ENCODE results near the gene PCSK9. TPM values are rescaled to one million over a fixed set of nuclear protein-coding genes. Genes with fewer than 3 reads are reported as not detected.

PCSK9 gene
- polyA plus RNA-seq, 1 donor (not counting 4 experiments of a cell fraction or from before 2014, with no cell fraction given) = 61.7 TPM

- Histone ChIP-seq H3K27ac (ENCODE audit: control insufficient read depth, insufficient read depth, low read length) (no peak overlapping the region), H3K4me2 (ENCODE audit: control insufficient read depth, extremely low read depth, insufficient read depth, low read depth, low read length) (no peak overlapping the region), H3K9me3 (ENCODE audit: control insufficient read depth, low read depth, low read length) (no peaks in the 10 kb centered on the region), H3K79me2 (ENCODE audit: control insufficient read depth, insufficient read depth, low read length) (no peaks in the 10 kb centered on the region), H3K36me3 (ENCODE audit: control insufficient read depth in 2 of 2, extremely low read depth in 1 of 2, insufficient read depth in 2 of 2, low read length in 2 of 2) (no peaks in the 10 kb centered on the region), H4K20me1 (ENCODE audit: control insufficient read depth, extremely low read depth, insufficient read depth, low read length) (no peaks in the 10 kb centered on the region), H3K9ac (ENCODE audit: control insufficient read depth, extremely low read depth, insufficient read depth, low read length) (no peak overlapping the region), H3K9me1 (ENCODE audit: control insufficient read depth, extremely low read depth, insufficient read depth, low read length) (no peaks in the 10 kb centered on the region), H3K27me3 (ENCODE audit: control insufficient read depth, extremely low read depth, insufficient read depth, low read length) (peaks cover 24% of the 10 kb centered on the region), H3K4me3 (ENCODE audit: control insufficient read depth in 2 of 3, extremely low read depth in 1 of 3, insufficient read depth in 2 of 3, low read depth in 1 of 3, low read length in 3 of 3) (no peak overlapping the region), H2AFZ (ENCODE audit: control insufficient read depth, low read length) (no peak overlapping the region), H3K4me1 (ENCODE audit: control insufficient read depth, extremely low read depth, insufficient read depth, low read length) (no peaks in the 10 kb centered on the region)
- TF ChIP-seq CTCF (optimal IDR thresholded peaks at IDR 0.05 in 1 of 3, IDR thresholded peaks at IDR 0.05 in 1 of 3, conservative IDR thresholded peaks at IDR 0.05 in 1 of 3; ENCODE audit: extremely low read depth in 1 of 3, insufficient read depth in 2 of 3, low read length in 3 of 3) = no peak
- no peak for TF ChIP-seq EZH2 (IDR thresholded peaks at IDR 0.05; ENCODE audit: low read length)
- FAIRE-seq (no peak), DNase-seq (ENCODE audit: low read depth, low spot score) (no peak)
- dilution Hi-C loops (cut with MboI; ENCODE audit: extremely low pct_ligation_motif_present, low sequenced_read_pairs) = no loop called here
Measured at GRCh38 chr1:55015123-55015522, 24.2 kb upstream of the PCSK9 start.

GRCh38 chr1:55015731-55016620, 23.4 kb upstream of the PCSK9 start:
- H3K9ac ChIP-seq (ENCODE audit: control insufficient read depth, extremely low read depth, insufficient read depth, low read length) = no peak overlapping the region
- DNase-seq (ENCODE audit: low read depth, low spot score) (no peak), FAIRE-seq (no peak)
- dilution Hi-C loops (cut with MboI; ENCODE audit: extremely low pct_ligation_motif_present, low sequenced_read_pairs) = no loop called here
- H3K79me2 ChIP-seq (ENCODE audit: control insufficient read depth, insufficient read depth, low read length) = no peaks in the 10 kb centered on the region
- peaks cover 24% of the 10 kb centered on the region for H3K27me3 ChIP-seq (ENCODE audit: control insufficient read depth, extremely low read depth, insufficient read depth, low read length)
- no peak overlapping the region for H3K4me2 ChIP-seq (ENCODE audit: control insufficient read depth, extremely low read depth, insufficient read depth, low read depth, low read length)
- no peaks in the 10 kb centered on the region for H3K9me3 ChIP-seq (ENCODE audit: control insufficient read depth, low read depth, low read length)
- H3K4me1 ChIP-seq (ENCODE audit: control insufficient read depth, extremely low read depth, insufficient read depth, low read length) = no peaks in the 10 kb centered on the region
- H3K9me1 ChIP-seq (ENCODE audit: control insufficient read depth, extremely low read depth, insufficient read depth, low read length) = no peaks in the 10 kb centered on the region
- no peaks in the 10 kb centered on the region for H3K36me3 ChIP-seq (ENCODE audit: control insufficient read depth in 2 of 2, extremely low read depth in 1 of 2, insufficient read depth in 2 of 2, low read length in 2 of 2)
- H4K20me1 ChIP-seq (ENCODE audit: control insufficient read depth, extremely low read depth, insufficient read depth, low read length) = no peaks in the 10 kb centered on the region
- no peak overlapping the region for H3K4me3 ChIP-seq (ENCODE audit: control insufficient read depth in 2 of 3, extremely low read depth in 1 of 3, insufficient read depth in 2 of 3, low read depth in 1 of 3, low read length in 3 of 3)
- no peak overlapping the region for H2AFZ ChIP-seq (ENCODE audit: control insufficient read depth, low read length)
- TF ChIP-seq CTCF (optimal IDR thresholded peaks at IDR 0.05 in 1 of 3, IDR thresholded peaks at IDR 0.05 in 1 of 3, conservative IDR thresholded peaks at IDR 0.05 in 1 of 3; ENCODE audit: extremely low read depth in 1 of 3, insufficient read depth in 2 of 3, low read length in 3 of 3) = no peak
- no peak overlapping the region for H3K27ac ChIP-seq (ENCODE audit: control insufficient read depth, insufficient read depth, low read length)

Measured in keratinocyte (primary cell).